OCI-M1 (cell line): ENCODE data around the gene ITIH5.
"Not testable (repeated sequence)": the region's sequence is repeated elsewhere in the genome, so short reads cannot be mapped to it uniquely, and the experiment has no call there.

Experiments used
- DNase-seq: peaks from one replicate; lab custom pipeline; 2025; lab: John Stamatoyannopoulos, UW

Gene ITIH5

DNA sequence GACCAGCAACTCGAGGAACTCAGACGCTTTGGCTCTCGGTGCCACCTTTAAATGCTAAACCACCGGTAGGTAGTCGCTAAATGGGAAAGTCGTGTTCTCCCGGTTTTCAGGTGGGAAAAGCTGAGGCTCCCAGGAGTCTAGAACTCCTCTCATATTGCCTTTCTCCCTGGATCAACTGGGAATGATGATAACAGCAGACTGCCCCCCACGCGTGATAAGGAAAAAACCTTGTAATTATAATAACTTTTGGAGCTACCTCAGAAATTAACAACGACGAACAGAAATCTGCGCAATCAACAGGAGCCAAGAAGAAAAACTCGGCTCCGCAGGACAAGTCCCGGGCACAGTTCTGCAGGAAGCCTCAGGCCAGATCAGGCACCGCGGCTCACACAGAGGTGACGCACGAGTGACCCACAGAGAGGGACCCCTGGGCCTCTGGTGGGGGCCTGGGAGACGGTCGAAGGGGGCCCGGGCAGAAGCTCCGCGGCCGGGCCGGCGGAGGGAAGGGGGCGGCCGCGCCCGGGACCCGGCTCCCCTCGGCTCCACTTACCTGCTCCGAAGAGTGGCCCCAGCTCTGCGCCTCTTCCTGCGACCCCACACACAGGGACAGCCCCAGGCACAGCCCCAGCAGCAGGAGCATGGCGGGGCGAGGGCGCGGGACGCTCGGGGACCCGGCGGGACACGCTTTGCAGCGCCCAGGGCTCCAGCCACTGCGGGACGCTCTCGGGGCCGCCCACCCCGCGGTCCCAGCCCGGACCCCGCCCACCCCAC is at the start of gene ITIH5:
TSS of gene ITIH5 (minus strand) at position 714 of the 771 bp plus-strand sequence. CDS start at position 640, 74 bp downstream.
- no peak for DNase-seq

GRCh38 chr10:7715515-7715914 is 48.7 kb upstream of the ITIH5 start:
- no peak for DNase-seq

- DNase-seq = not testable (repeated sequence)
Measured at GRCh38 chr10:7711075-7711474, 44.3 kb upstream of the ITIH5 start.

- DNase-seq = no peak
Measured at GRCh38 chr10:7710446-7710845, 43.7 kb upstream of the ITIH5 start.

- no peak for DNase-seq
Measured at GRCh38 chr10:7708832-7709231, 42.1 kb upstream of the ITIH5 start.

DNA sequence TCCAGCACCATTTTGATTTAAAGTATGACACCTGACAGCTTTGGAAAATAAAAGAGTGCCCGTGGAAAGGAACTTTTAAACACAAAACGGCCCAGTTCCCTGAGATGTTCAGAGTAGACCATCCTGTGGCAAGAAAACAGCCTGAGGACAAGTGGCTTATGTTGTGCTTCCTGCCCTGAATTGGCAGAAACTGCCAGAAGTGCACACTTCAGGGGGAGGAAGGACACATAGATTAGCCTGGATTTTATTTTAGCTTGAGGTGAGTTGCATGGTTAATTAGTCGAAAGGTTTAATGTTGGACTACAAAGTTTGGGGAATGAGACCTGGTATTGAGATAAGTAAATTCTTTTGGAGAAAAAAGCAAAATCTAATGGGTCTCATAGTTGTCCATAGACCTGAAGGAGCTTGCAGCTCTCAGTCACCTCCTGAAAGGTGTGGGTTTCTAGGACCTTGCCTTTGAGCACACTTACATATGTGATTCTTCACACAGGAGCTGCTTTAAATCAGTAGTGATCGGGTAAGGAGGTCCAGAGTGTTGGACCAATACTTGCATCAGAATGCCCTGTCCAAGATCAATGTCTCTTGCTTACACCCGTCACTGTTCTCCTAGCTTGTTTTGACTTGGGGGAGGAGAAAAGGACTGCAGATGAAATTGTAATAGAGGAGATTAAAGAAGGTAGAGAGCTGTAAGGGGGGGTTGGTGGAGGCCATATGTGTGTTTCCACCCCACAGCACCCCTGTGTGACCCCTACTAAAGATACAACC is 41.3 kb upstream of the ITIH5 start:
- DNase-seq = no peak

- DNase-seq = no peak
Measured at GRCh38 chr10:7707102-7707501, 40.3 kb upstream of the ITIH5 start.

DNA sequence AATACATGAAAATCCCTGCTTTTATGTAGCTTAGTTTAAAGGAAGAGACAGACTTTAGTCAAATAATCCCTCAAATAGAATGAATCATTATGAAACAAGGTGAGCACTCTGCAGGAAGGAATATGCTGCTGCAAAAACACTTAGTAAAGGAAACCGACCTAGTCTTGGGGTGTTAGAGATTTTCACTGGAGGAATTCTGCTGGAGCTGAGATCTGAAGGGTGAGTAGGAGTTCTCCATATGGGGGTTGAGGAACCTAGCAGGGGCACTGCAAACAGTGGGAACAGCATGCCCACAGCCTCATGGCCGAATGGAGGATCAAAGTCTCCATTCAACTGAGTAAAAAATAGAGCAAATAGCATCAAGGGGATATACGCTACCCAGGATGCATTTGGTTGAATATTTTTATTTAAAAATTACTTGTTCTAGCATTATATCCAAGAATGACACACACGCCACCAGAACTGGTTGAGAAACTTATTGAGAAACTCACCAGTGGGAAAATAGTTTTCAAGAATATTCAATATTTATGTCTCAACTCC is 39.8 kb upstream of the ITIH5 start:
- no peak for DNase-seq

DNA sequence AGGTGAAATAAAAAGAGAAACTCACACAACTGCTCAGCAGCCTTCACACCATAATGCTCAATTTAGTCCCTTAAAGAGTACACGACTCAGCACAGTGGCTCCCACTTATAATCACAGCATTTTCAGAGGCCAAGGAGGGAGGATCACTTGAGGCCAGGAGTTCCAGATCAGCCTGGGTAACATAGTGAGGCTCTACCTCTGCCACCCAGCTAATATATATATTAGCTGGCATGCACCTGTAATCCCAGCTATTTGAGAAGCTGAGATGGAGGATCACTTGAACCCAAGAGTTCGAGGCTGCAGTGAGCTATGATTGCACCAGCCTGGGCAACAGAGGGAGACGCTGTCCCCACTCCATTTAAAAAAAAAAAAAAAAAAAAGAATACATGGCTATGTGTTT is 38.6 kb upstream of the ITIH5 start:
- no peak for DNase-seq

- no peak for DNase-seq
Measured at GRCh38 chr10:7704071-7705016, 37.6 kb upstream of the ITIH5 start.

DNA sequence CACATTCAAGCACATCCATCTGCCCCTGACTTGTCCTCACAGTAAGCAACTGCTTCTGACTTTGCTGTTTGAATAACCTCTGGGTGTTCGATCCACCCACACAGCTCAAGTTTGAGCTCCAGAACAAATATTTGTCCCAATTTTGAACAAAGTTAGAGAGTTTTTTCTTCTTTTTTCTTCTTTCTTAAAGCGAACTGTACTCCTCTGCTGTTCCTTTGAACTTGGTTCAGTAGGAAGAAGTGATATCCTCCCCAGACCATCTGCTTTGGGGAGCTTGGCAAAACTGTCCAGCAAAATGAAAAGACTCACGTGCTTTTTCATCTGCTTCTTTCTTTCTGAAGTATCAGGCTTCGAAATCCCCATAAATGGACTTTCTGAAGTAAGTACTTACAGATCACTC is 36.4 kb upstream of the ITIH5 start, which contains the start of gene ITIH2:
TSS of gene ITIH2 (plus strand) at position 177 of the 400 bp plus-strand sequence. CDS start at position 296, 119 bp downstream.
- DNase-seq = no peak

- no peak for DNase-seq
Measured at GRCh38 chr10:7702288-7702812, 35.6 kb upstream of the ITIH5 start.

DNA sequence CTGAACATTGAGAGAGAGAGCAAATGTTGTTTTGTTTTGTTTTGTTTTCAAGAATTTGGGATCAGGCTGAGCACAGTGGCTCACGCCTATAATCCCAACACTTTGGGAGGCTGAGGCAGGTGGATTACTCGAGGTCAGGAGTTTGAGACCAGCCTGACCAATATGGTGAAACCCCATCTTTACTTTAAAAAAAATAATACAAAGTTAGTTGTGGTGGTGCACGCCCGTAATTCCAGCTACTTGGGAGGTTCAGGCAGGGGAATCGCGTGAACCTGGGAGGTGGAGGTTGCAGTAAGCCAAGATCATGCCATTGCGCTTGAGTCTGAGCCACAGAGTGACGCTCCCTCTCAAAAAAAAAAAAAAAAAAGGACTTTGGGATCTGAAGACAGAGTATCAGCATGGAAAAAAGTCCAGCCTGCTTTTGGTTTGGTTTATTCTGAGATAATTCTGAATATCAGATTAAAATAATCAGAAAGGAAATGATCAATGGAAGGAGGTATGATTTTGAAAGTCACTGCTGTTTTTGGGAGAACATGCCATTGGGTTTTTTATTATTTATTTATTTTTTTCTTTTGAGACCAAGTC is 34.5 kb upstream of the ITIH5 start:
- no peak for DNase-seq

GRCh38 chr10:7700577-7701125 is 33.9 kb upstream of the ITIH5 start:
- DNase-seq = no peak

DNA sequence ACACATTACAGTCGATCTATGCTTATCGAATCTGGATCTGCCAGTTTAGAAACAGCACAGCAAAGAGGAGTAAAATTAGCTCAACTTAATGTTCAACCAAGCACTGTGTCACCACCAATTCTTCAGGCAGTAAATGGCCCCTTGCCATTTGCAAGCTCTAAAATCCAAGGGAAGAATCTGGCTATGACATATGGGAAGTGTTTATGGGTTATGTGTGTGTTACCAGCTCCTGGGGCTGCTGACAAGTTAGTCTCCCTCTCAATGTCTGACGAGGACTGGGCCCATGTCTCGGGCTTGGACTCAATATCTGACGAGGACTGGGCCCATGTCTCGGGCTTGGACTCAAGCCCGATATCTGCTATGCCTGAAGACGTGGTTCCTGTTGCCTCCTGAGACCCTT is 30.7 kb upstream of the ITIH5 start:
- no peak for DNase-seq

- no peak for DNase-seq
Measured at GRCh38 chr10:7696545-7696944, 29.8 kb upstream of the ITIH5 start.

DNA sequence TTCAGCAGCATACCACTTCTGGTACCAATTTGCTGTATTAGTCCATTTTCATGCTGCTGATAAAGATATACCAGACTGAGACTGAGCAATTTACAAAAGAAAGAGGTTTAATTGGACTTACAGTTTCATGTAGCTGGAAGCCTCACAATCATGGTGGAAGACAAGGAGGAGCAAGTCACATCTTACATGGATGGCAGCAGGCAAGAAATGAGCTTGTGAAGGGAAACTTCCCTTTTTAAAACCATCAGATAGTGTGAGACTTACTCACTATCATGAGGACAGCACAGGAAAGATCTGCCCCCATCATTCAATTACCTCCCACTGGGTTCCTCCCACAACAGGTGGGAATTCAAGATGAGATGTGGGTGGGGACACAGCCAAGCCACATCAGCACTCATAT is 26.4 kb upstream of the ITIH5 start:
- peak; percentile 22 for DNase-seq

DNA sequence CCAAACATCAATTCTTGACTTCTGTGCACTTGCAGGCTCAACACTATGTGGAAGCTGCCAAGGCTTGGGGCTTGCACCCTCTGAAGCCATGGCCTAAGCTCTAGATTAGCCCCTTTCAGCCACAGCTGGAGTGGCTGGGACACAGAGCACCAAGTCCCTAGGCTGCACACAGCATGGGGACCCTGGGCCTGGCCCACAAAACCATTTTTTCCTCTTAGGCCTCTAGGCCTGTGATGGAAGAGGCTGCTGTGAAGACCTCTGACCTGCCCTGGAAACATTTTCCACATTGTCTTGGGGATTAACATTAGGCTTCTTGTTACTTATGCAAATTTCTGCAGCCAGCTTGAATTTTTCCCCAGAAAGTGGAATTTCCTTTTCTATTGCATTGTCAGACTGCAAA is 25.6 kb upstream of the ITIH5 start:
- not testable (repeated sequence) for DNase-seq

DNA sequence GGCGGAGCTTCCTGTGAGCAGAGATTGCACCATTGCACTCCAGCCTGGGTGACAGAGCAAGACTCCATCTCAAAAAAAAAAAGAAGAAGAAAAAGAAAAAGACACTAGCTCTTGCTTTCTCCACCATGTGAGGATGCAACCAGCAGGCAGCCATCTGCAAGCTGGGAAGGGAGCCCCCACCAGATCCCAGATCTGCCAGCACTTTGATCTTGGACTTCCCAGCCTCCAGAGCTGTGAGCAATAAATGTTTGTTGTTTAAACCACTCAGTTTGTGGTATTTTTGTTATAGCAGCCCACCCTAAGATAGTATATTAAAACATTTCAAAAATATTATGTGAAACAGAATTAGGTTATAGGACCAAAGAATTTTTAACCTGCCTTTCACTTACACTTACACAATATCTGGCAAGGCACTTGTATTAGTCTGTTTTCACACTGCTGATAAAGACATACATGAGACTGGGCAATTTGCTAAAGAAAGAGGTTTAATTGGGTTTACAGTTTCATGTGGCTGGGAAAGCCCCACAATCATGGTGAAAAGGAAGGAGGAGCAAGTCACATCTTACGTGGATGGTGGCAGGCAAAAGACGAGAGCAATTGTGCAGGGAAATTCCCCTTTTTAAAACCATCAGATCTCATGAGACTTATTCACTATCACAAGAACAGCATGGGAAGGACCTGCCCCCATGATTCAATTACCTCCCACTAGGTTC is 24.3 kb upstream of the ITIH5 start:
- DNase-seq = not testable (repeated sequence)

GRCh38 chr10:7689591-7689990 is 22.8 kb upstream of the ITIH5 start:
- no peak for DNase-seq
